HCT116 (cell line): ENCODE measurements around the gene NPAP1. TPM values are rescaled to one million over a fixed set of nuclear protein-coding genes. Genes with fewer than 3 reads are reported as not detected.
"Not testable (repeated sequence)": the region's sequence is repeated elsewhere in the genome, so short reads cannot be mapped to it uniquely, and the experiment has no call there.

Source experiments
- ATAC-seq: fragments of 200-7000 bp; cut with Tn5 transposase; 2 replicates; pipeline ENCODE4 v1.9.1; 2020; ENCODE audit warnings: mild to moderate bottlenecking, moderate library complexity
- BruUV-seq: library from RNA; stranded (reverse); fragments of 400-500 nt; replicated peaks from 2 replicates; lab custom pipeline; 2021; lab: Mats Ljungman, UMichigan
- CTCF ChIA-PET: fragments of 300-600 bp; sonication (Branson Sonifier 250); formaldehyde crosslinking; loops from one replicate; lab custom pipeline; 2021; ENCODE audit warnings: antibody characterized with exemption; lab: Charles Lee
- POLR2A ChIA-PET: fragments of 300-600, 350-600 bp; sonication (Branson Sonifier 250); formaldehyde crosslinking; loops from one replicate; lab custom pipeline; 2021; ENCODE audit warnings: antibody characterized with exemption; lab: Charles Lee
- RAD21 ChIA-PET, 2 experiments: fragments of 300-600 bp; sonication (Branson Sonifier 250); formaldehyde crosslinking; loops; one replicate each; lab custom pipeline; 2023; ENCODE audit warnings: low total read pairs in 2 of 2; ENCODE audit not compliant: uncharacterized antibody in 2 of 2, unreplicated experiment in 2 of 2, low non-redundant PET in 1 of 2; lab: Charles Lee
- DNase-seq: peaks from one replicate; pipeline ENCODE4 v3.0.0-alpha.2; 2010; ENCODE audit warnings: low read depth, low spot score
- H2AFZ ChIP-seq: fragments of 200-600 bp; shearing (Covaris generic), sonication (generic); 2 replicates; pipeline ENCODE4 v1.6.1; 2017; ENCODE audit warnings: low read depth, mixed run types, mixed read lengths, antibody characterized with exemption, low read length; ENCODE audit not compliant: poor library complexity, severe bottlenecking
- H3K27ac ChIP-seq: 2 replicates; pipeline ENCODE4 v1.5.1; 2012; ENCODE audit warnings: low read depth, low read length
- H3K27me3 ChIP-seq: fragments of 200-600 bp; sonication (generic); 2 replicates; pipeline ENCODE4 v1.6.1; 2016; ENCODE audit warnings: mixed run types, low read length, mixed read lengths; ENCODE audit not compliant: insufficient read depth
- H3K36me3 ChIP-seq, 2 experiments: fragments of 200-500 bp in 1 of 2; fragments of 200-600 bp in 1 of 2; sonication (Bioruptor generic) in 1 of 2; sonication (generic) in 1 of 2; 2 replicates each; pipeline versions ENCODE4 v1.5.1 to v1.6.1; 2014 to 2016; ENCODE audit warnings: low read length in 2 of 2, inconsistent platforms in 1 of 2, mixed read lengths in 1 of 2, mixed run types in 1 of 2; ENCODE audit not compliant: insufficient read depth in 2 of 2, control insufficient read depth in 1 of 2
- H3K4me1 ChIP-seq, 2 experiments: fragments of 200-600 bp in 1 of 2; sonication (generic) in 1 of 2; 2 replicates each; pipeline versions ENCODE4 v1.5.1 to v1.6.1; 2012 to 2017; ENCODE audit warnings: low read length in 2 of 2, inconsistent platforms in 1 of 2, mild to moderate bottlenecking in 1 of 2, mixed read lengths in 1 of 2, mixed run types in 1 of 2, moderate library complexity in 1 of 2; ENCODE audit not compliant: insufficient read depth in 2 of 2, control insufficient read depth in 1 of 2
- H3K4me2 ChIP-seq: fragments of 200-600 bp; sonication (generic); 2 replicates; pipeline ENCODE4 v1.6.1; 2017; ENCODE audit warnings: mixed run types, low read length, mixed read lengths
- H3K4me3 ChIP-seq, 2 experiments: fragments of 200-600 bp in 1 of 2; sonication (generic) in 1 of 2; replicated peaks in 1 of 2; 2 replicates each; pipeline ENCODE4 v1.5.1; 2011 to 2016; ENCODE audit warnings: low read length in 2 of 2, control low read depth in 1 of 2, low read depth in 1 of 2, mild to moderate bottlenecking in 1 of 2, mixed read lengths in 1 of 2, mixed run types in 1 of 2
- H3K79me2 ChIP-seq: fragments of 200-600 bp; sonication (generic); 2 replicates; pipeline ENCODE4 v1.6.1; 2017; ENCODE audit warnings: mild to moderate bottlenecking, mixed run types, low read length, moderate library complexity, mixed read lengths; ENCODE audit not compliant: insufficient read depth
- H3K9ac ChIP-seq: fragments of 200-600 bp; sonication (generic); 2 replicates; pipeline ENCODE4 v1.6.1; 2016; ENCODE audit warnings: low read length, mixed read lengths
- H3K9me2 ChIP-seq: fragments of 200-600 bp; sonication (generic), shearing (Covaris generic); 2 replicates; pipeline ENCODE4 v1.6.1; 2017; ENCODE audit warnings: mixed run types, mild to moderate bottlenecking, moderate library complexity; ENCODE audit not compliant: insufficient read depth
- H3K9me3 ChIP-seq, 2 experiments: fragments of 200-500 bp in 1 of 2; fragments of 200-600 bp in 1 of 2; sonication (Bioruptor generic) in 1 of 2; sonication (generic) in 1 of 2; 2 replicates each; pipeline ENCODE4 v1.6.1; 2014 to 2017; ENCODE audit warnings: low read length in 2 of 2, mixed read lengths in 2 of 2, inconsistent platforms in 1 of 2, low read depth in 1 of 2, mild to moderate bottlenecking in 1 of 2, mixed run types in 1 of 2, moderate library complexity in 1 of 2; ENCODE audit not compliant: control insufficient read depth in 1 of 2, insufficient read depth in 1 of 2
- H4K20me1 ChIP-seq: fragments of 200-600 bp; sonication (generic), shearing (Covaris generic); 2 replicates; pipeline ENCODE4 v1.6.1; 2017; ENCODE audit warnings: mixed run types, mild to moderate bottlenecking, moderate library complexity; ENCODE audit not compliant: insufficient read depth
- MAX ChIP-seq: IDR thresholded peaks from 2 replicates; pipeline ENCODE4 v1.6.1; 2012
- intact Hi-C: fragments of 100-400 bp; cut with micrococcal nuclease; formaldehyde crosslinking; loops from 2 replicates; pipeline ENCODE4 v1.10.0; 2022
- total RNA-seq: library from RNA; stranded (reverse); gene quantifications from one replicate; pipeline ENCODE4 v1.2.1, GENCODE V29; 2021; ENCODE audit not compliant: unreplicated experiment
- TF ChIP-seq, protein P1 (sequence below): IDR thresholded peaks from 2 replicates; pipeline ENCODE4 v1.6.1; 2011; ENCODE audit warnings: mild to moderate bottlenecking, low read length, moderate library complexity; ENCODE audit not compliant: insufficient replicate concordance; ENCODE audit errors: extremely low read depth

NPAP1 gene
- total RNA-seq, 1 experiment from 2014 or later, result not detected

- no peak for ATAC-seq
- H3K27ac ChIP-seq, result no peak overlapping the region
- no peaks in the 10 kb centered on the region for H4K20me1 ChIP-seq
- H3K79me2 ChIP-seq, result no peaks in the 10 kb centered on the region
- no peaks in the 10 kb centered on the region for H3K9me2 ChIP-seq
- H3K9ac ChIP-seq, result no peak overlapping the region
- no peaks in the 10 kb centered on the region for H3K4me1 ChIP-seq
- RAD21 ChIA-PET, result no interaction called here
- POLR2A ChIA-PET, result no interaction called here
- CTCF ChIA-PET, result no interaction called here
- H3K9me3 ChIP-seq, result peaks cover 17 to 34% of the 10 kb centered on the region in 2 experiments; a peak in 2 of 4 replicates
- H2AFZ ChIP-seq, result no peak overlapping the region
- no peaks in the 10 kb centered on the region for H3K36me3 ChIP-seq
- TF ChIP-seq MAX, result no peak
- TF ChIP-seq, protein P1, sequence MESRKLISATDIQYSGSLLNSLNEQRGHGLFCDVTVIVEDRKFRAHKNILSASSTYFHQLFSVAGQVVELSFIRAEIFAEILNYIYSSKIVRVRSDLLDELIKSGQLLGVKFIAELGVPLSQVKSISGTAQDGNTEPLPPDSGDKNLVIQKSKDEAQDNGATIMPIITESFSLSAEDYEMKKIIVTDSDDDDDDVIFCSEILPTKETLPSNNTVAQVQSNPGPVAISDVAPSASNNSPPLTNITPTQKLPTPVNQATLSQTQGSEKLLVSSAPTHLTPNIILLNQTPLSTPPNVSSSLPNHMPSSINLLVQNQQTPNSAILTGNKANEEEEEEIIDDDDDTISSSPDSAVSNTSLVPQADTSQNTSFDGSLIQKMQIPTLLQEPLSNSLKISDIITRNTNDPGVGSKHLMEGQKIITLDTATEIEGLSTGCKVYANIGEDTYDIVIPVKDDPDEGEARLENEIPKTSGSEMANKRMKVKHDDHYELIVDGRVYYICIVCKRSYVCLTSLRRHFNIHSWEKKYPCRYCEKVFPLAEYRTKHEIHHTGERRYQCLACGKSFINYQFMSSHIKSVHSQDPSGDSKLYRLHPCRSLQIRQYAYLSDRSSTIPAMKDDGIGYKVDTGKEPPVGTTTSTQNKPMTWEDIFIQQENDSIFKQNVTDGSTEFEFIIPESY, result no peak
- H3K27me3 ChIP-seq, result no peaks in the 10 kb centered on the region
- BruUV-seq, result no TSS peak
- H3K4me2 ChIP-seq, result no peak overlapping the region
- no peak overlapping the region for H3K4me3 ChIP-seq
- DNase-seq, result no peak
- intact Hi-C loops, result no loop called here
Measured at GRCh38 chr15:24682002-24682401, 6.4 kb downstream of the NPAP1 start.

GRCh38 chr15:24682905-24683304 is 7.3 kb downstream of the NPAP1 start:
- H3K27ac ChIP-seq, BruUV-seq: not testable (repeated sequence)

More at GRCh38 chr15:24682905-24683304, 7.3 kb downstream of the NPAP1 start:
- peaks cover 17 to 38% of the 10 kb centered on the region in 2 experiments; a peak in 2 of 4 replicates for H3K9me3 ChIP-seq
- H3K4me2 ChIP-seq, RAD21 ChIA-PET, POLR2A ChIA-PET, H3K4me1 ChIP-seq, ATAC-seq, H2AFZ ChIP-seq, H3K4me3 ChIP-seq, intact Hi-C loops, H3K79me2 ChIP-seq, H4K20me1 ChIP-seq, CTCF ChIA-PET, H3K9me2 ChIP-seq, H3K36me3 ChIP-seq, H3K9ac ChIP-seq, H3K27me3 ChIP-seq, DNase-seq: not testable (repeated sequence)
